Right lobe of liver (tissue), 4 donors: ENCODE results near the gene DYDC2.

Source experiments
- CTCF ChIP-seq, 4 donors: fragments of 200-600 bp in 3 of 4; fragments of 450-650 bp in 1 of 4; IDR thresholded peaks; one replicate each; pipeline versions ENCODE4 v1.5.1 to v1.8.0; 2016 to 2022; ENCODE audit warnings: antibody characterized with exemption in 4 of 4, mild to moderate bottlenecking in 2 of 4
- POLR2A ChIP-seq: fragments of 450-650 bp; IDR thresholded peaks from one replicate; pipeline ENCODE4 v1.6.1; 2017; ENCODE audit warnings: antibody characterized with exemption, mild to moderate bottlenecking
- donor health status: DM: no; HTN: no; CAD: no.
- donor health status: DM: no; HTN: no; CAD: no.
- donor health status: DM: no; HTN: yes; CAD: no.

- TF ChIP-seq CTCF (IDR thresholded peaks at IDR 0.05) (no peak), POLR2A (no peak)
Observed at GRCh38 chr10:80410122-80410521, 53.5 kb downstream of the DYDC2 start.
